ENCODE data around the gene ZWILCH. TPM values are rescaled to one million over a fixed set of nuclear protein-coding genes. Genes with fewer than 3 reads are reported as not detected.

The ZWILCH gene
- total and polyA plus RNA-seq, 2 donors, result 7.6 to 23.2 TPM

- H3K27me3 ChIP-seq (ENCODE audit: control insufficient read depth in 2 of 2, insufficient read depth in 1 of 2, low read length in 1 of 2), result peaks cover 0 to 3% of the 10 kb centered on the region in 2 donors
- H3K4me3 ChIP-seq (ENCODE audit: low read length in 2 of 2), result no peak overlapping the region
- no peak for DNase-seq (ENCODE audit: low read depth in 6 of 9, low spot score in 9 of 9)
- no peaks in the 10 kb centered on the region for H3K9me3 ChIP-seq (ENCODE audit: control insufficient read depth in 2 of 2, insufficient read depth in 1 of 2, low read length in 1 of 2)
- no peak overlapping the region for H3K27ac ChIP-seq (ENCODE audit: low read depth in 1 of 2, low read length in 1 of 2)
- no peaks in the 10 kb centered on the region for H3K4me1 ChIP-seq (ENCODE audit: control insufficient read depth in 2 of 2, insufficient read depth in 2 of 2, low read length in 2 of 2)
- 94% methylated on average over 2 of the region's 2 CpGs for WGBS
- no peaks in the 10 kb centered on the region for H3K36me3 ChIP-seq (ENCODE audit: control insufficient read depth in 2 of 2, insufficient read depth in 2 of 2, low read length in 1 of 2)
Measured at GRCh38 chr15:66590435-66590834, 85.3 kb downstream of the ZWILCH start.

- DNase-seq (ENCODE audit: low read depth in 6 of 9, low spot score in 9 of 9), result no peak
- no peaks in the 10 kb centered on the region for H3K36me3 ChIP-seq (ENCODE audit: control insufficient read depth in 2 of 2, insufficient read depth in 2 of 2, low read length in 1 of 2)
- 96% methylated on average over 4 of the region's 4 CpGs for WGBS
Measured at GRCh38 chr15:66591322-66591862, 86.3 kb downstream of the ZWILCH start.

GRCh38 chr15:66592505-66593218, 87.5 kb downstream of the ZWILCH start:
- Histone ChIP-seq H3K4me1 (ENCODE audit: control insufficient read depth in 2 of 2, insufficient read depth in 2 of 2, low read length in 2 of 2) (peaks cover 0 to under 1% of the 10 kb centered on the region in 2 donors), H3K27ac (ENCODE audit: low read depth in 1 of 2, low read length in 1 of 2) (no peak overlapping the region), H3K27me3 (ENCODE audit: control insufficient read depth in 2 of 2, insufficient read depth in 1 of 2, low read length in 1 of 2) (no peaks in the 10 kb centered on the region), H3K36me3 (ENCODE audit: control insufficient read depth in 2 of 2, insufficient read depth in 2 of 2, low read length in 1 of 2) (no peaks in the 10 kb centered on the region), H3K9me3 (ENCODE audit: control insufficient read depth in 2 of 2, insufficient read depth in 1 of 2, low read length in 1 of 2) (no peaks in the 10 kb centered on the region), H3K4me3 (ENCODE audit: low read length in 2 of 2) (no peak overlapping the region)
- DNase-seq (ENCODE audit: low read depth in 6 of 9, low spot score in 9 of 9), result no peak
- WGBS, result 95% methylated on average over 12 of the region's 12 CpGs

More at GRCh38 chr15:66591322-66591862, 86.3 kb downstream of the ZWILCH start:
- Histone ChIP-seq H3K27me3 (ENCODE audit: control insufficient read depth in 2 of 2, insufficient read depth in 1 of 2, low read length in 1 of 2) (peaks cover 0 to under 1% of the 10 kb centered on the region in 2 donors), H3K27ac (ENCODE audit: low read depth in 1 of 2, low read length in 1 of 2) (no peak overlapping the region), H3K9me3 (ENCODE audit: control insufficient read depth in 2 of 2, insufficient read depth in 1 of 2, low read length in 1 of 2) (no peaks in the 10 kb centered on the region), H3K4me1 (ENCODE audit: control insufficient read depth in 2 of 2, insufficient read depth in 2 of 2, low read length in 2 of 2) (no peaks in the 10 kb centered on the region), H3K4me3 (ENCODE audit: low read length in 2 of 2) (no peak overlapping the region)

- DNase-seq (ENCODE audit: low read depth in 6 of 9, low spot score in 9 of 9), result no peak
- WGBS, result 91% methylated on average over 3 of the region's 3 CpGs
- Histone ChIP-seq H3K27me3 (ENCODE audit: control insufficient read depth in 2 of 2, insufficient read depth in 1 of 2, low read length in 1 of 2) (no peaks in the 10 kb centered on the region), H3K27ac (ENCODE audit: low read depth in 1 of 2, low read length in 1 of 2) (no peak overlapping the region), H3K4me1 (ENCODE audit: control insufficient read depth in 2 of 2, insufficient read depth in 2 of 2, low read length in 2 of 2) (peaks cover 0 to 3% of the 10 kb centered on the region in 2 donors), H3K36me3 (ENCODE audit: control insufficient read depth in 2 of 2, insufficient read depth in 2 of 2, low read length in 1 of 2) (no peaks in the 10 kb centered on the region), H3K9me3 (ENCODE audit: control insufficient read depth in 2 of 2, insufficient read depth in 1 of 2, low read length in 1 of 2) (no peaks in the 10 kb centered on the region), H3K4me3 (ENCODE audit: low read length in 2 of 2) (no peak overlapping the region)
Measured at GRCh38 chr15:66593219-66593780, 88.2 kb downstream of the ZWILCH start.

- no peaks in the 10 kb centered on the region for H3K36me3 ChIP-seq (ENCODE audit: control insufficient read depth in 2 of 2, insufficient read depth in 2 of 2, low read length in 1 of 2)
- 91% methylated on average over 10 of the region's 10 CpGs for WGBS
- H3K27ac ChIP-seq (ENCODE audit: low read depth in 1 of 2, low read length in 1 of 2), result no peak overlapping the region
- H3K27me3 ChIP-seq (ENCODE audit: control insufficient read depth in 2 of 2, insufficient read depth in 1 of 2, low read length in 1 of 2), result no peaks in the 10 kb centered on the region
- no peak overlapping the region for H3K4me3 ChIP-seq (ENCODE audit: low read length in 2 of 2)
- H3K9me3 ChIP-seq (ENCODE audit: control insufficient read depth in 2 of 2, insufficient read depth in 1 of 2, low read length in 1 of 2), result no peaks in the 10 kb centered on the region
- H3K4me1 ChIP-seq (ENCODE audit: control insufficient read depth in 2 of 2, insufficient read depth in 2 of 2, low read length in 2 of 2), result peaks cover 0 to 6% of the 10 kb centered on the region in 2 donors
- no peak for DNase-seq (ENCODE audit: low read depth in 6 of 9, low spot score in 9 of 9)
Measured at GRCh38 chr15:66594344-66594743, 89.2 kb downstream of the ZWILCH start.

- WGBS, result 95% methylated on average over 5 of the region's 5 CpGs
- no peak overlapping the region for H3K4me3 ChIP-seq (ENCODE audit: low read length in 2 of 2)
- H3K9me3 ChIP-seq (ENCODE audit: control insufficient read depth in 2 of 2, insufficient read depth in 1 of 2, low read length in 1 of 2), result no peaks in the 10 kb centered on the region
- H3K36me3 ChIP-seq (ENCODE audit: control insufficient read depth in 2 of 2, insufficient read depth in 2 of 2, low read length in 1 of 2), result no peaks in the 10 kb centered on the region
- no peak overlapping the region for H3K27ac ChIP-seq (ENCODE audit: low read depth in 1 of 2, low read length in 1 of 2)
- no peaks in the 10 kb centered on the region for H3K27me3 ChIP-seq (ENCODE audit: control insufficient read depth in 2 of 2, insufficient read depth in 1 of 2, low read length in 1 of 2)
- DNase-seq (ENCODE audit: low read depth in 6 of 9, low spot score in 9 of 9), result no peak
- peaks cover 0 to 6% of the 10 kb centered on the region in 2 donors for H3K4me1 ChIP-seq (ENCODE audit: control insufficient read depth in 2 of 2, insufficient read depth in 2 of 2, low read length in 2 of 2)
Measured at GRCh38 chr15:66594836-66595235, 89.7 kb downstream of the ZWILCH start.

GRCh38 chr15:66595332-66595731, 90.2 kb downstream of the ZWILCH start:
- no peak overlapping the region for H3K27ac ChIP-seq (ENCODE audit: low read depth in 1 of 2, low read length in 1 of 2)
- DNase-seq (ENCODE audit: low read depth in 6 of 9, low spot score in 9 of 9), result no peak
- H3K36me3 ChIP-seq (ENCODE audit: control insufficient read depth in 2 of 2, insufficient read depth in 2 of 2, low read length in 1 of 2), result no peaks in the 10 kb centered on the region

GRCh38 chr15:66595931-66596545, 90.9 kb downstream of the ZWILCH start:
- 95% methylated on average over 8 of the region's 8 CpGs for WGBS
- no peak overlapping the region for H3K4me3 ChIP-seq (ENCODE audit: low read length in 2 of 2)
- H3K36me3 ChIP-seq (ENCODE audit: control insufficient read depth in 2 of 2, insufficient read depth in 2 of 2, low read length in 1 of 2), result no peaks in the 10 kb centered on the region
- no peaks in the 10 kb centered on the region for H3K27me3 ChIP-seq (ENCODE audit: control insufficient read depth in 2 of 2, insufficient read depth in 1 of 2, low read length in 1 of 2)
- no peak for DNase-seq (ENCODE audit: low read depth in 6 of 9, low spot score in 9 of 9)
- peaks cover 0 to 6% of the 10 kb centered on the region in 2 donors for H3K4me1 ChIP-seq (ENCODE audit: control insufficient read depth in 2 of 2, insufficient read depth in 2 of 2, low read length in 2 of 2)
- no peaks in the 10 kb centered on the region for H3K9me3 ChIP-seq (ENCODE audit: control insufficient read depth in 2 of 2, insufficient read depth in 1 of 2, low read length in 1 of 2)
- H3K27ac ChIP-seq (ENCODE audit: low read depth in 1 of 2, low read length in 1 of 2), result no peak overlapping the region

More at GRCh38 chr15:66595332-66595731, 90.2 kb downstream of the ZWILCH start:
- H3K9me3 ChIP-seq (ENCODE audit: control insufficient read depth in 2 of 2, insufficient read depth in 1 of 2, low read length in 1 of 2), result no peaks in the 10 kb centered on the region
- H3K4me1 ChIP-seq (ENCODE audit: control insufficient read depth in 2 of 2, insufficient read depth in 2 of 2, low read length in 2 of 2), result peaks cover 0 to 6% of the 10 kb centered on the region in 2 donors
- H3K4me3 ChIP-seq (ENCODE audit: low read length in 2 of 2), result no peak overlapping the region
- no peaks in the 10 kb centered on the region for H3K27me3 ChIP-seq (ENCODE audit: control insufficient read depth in 2 of 2, insufficient read depth in 1 of 2, low read length in 1 of 2)
